Suprapubic skin (tissue), 4 donors: ENCODE results near the gene PTPRD. TPM values are rescaled to one million over a fixed set of nuclear protein-coding genes. Genes with fewer than 3 reads are reported as not detected.

Experiments
- DNase-seq, 2 donors: peaks; one replicate each; pipeline ENCODE4 v3.0.0-alpha.2; 2019; ENCODE audit warnings: low spot score in 2 of 2
- H3K27ac ChIP-seq: fragments of 200-600 bp; sonication (generic); one replicate; pipeline ENCODE4 v1.5.1; 2019
- H3K27me3 ChIP-seq: fragments of 200-600 bp; sonication (generic); one replicate; pipeline ENCODE4 v1.5.1; 2019
- H3K36me3 ChIP-seq: fragments of 200-600 bp; sonication (generic); one replicate; pipeline ENCODE4 v1.5.1; 2019
- H3K4me1 ChIP-seq: fragments of 200-600 bp; sonication (generic); one replicate; pipeline ENCODE4 v1.5.1; 2019
- H3K4me3 ChIP-seq: fragments of 200-600 bp; sonication (generic); one replicate; pipeline ENCODE4 v1.5.1; 2019; ENCODE audit warnings: mild to moderate bottlenecking
- H3K9me3 ChIP-seq: fragments of 200-600 bp; sonication (generic); one replicate; pipeline ENCODE4 v1.5.1; 2019
- CTCF ChIP-seq, 2 donors: fragments of 200-600 bp in 1 of 2; fragments of 450-650 bp in 1 of 2; sonication (generic) in 1 of 2; IDR thresholded peaks; one replicate each; pipeline ENCODE4 v1.5.1; 2016 to 2019; ENCODE audit warnings: antibody characterized with exemption in 2 of 2, mild to moderate bottlenecking in 1 of 2, moderate library complexity in 1 of 2
- EP300 ChIP-seq: sonication (generic); formaldehyde crosslinking; IDR thresholded peaks from one replicate; pipeline ENCODE4 v1.6.1; 2017; ENCODE audit warnings: antibody characterized with exemption
- POLR2A ChIP-seq, 2 donors: fragments of 450-650 bp; IDR thresholded peaks; one replicate each; pipeline ENCODE4 v1.6.1; 2017; ENCODE audit warnings: antibody characterized with exemption in 2 of 2, mild to moderate bottlenecking in 2 of 2, moderate library complexity in 2 of 2
- POLR2AphosphoS5 ChIP-seq, 3 donors: sonication (generic); formaldehyde crosslinking; IDR thresholded peaks; one replicate each; pipeline ENCODE4 v1.6.1; 2017; ENCODE audit warnings: antibody characterized with exemption in 3 of 3
- WGBS: methylation state at CpG from one replicate; pipeline ENCODE4 v1.1.5; 2018; 5-methylcytosine and 5-hydroxymethylcytosine counted together
- total RNA-seq, 4 donors: library from RNA; depleted of rRNA; stranded (reverse); fragments of >200 nt; gene quantifications; one replicate each; pipeline ENCODE4 v1.1.0, GENCODE V29; 2016

Gene PTPRD
- total RNA-seq, 4 donors from 2014 or later = 0.49 to 3.3 (median 2.5) TPM

GRCh38 chr9:8845808-8846207 is 1767.0 kb downstream of the PTPRD start:
- Histone ChIP-seq H3K4me3 (no peak overlapping the region), H3K27ac (no peak overlapping the region), H3K27me3 (peaks cover 3% of the 10 kb centered on the region), H3K4me1 (no peaks in the 10 kb centered on the region), H3K36me3 (no peaks in the 10 kb centered on the region), H3K9me3 (no peaks in the 10 kb centered on the region)
- DNase-seq = no peak
- WGBS = 33% methylated on average over 3 of the region's 3 CpGs
- TF ChIP-seq CTCF (IDR thresholded peaks at IDR 0.05) (no peak), POLR2A (IDR thresholded peaks at IDR 0.05) (no peak), POLR2AphosphoS5 (IDR thresholded peaks at IDR 0.05) (no peak), EP300 (no peak)

GRCh38 chr9:8845376-8845775 is 1767.4 kb downstream of the PTPRD start:
- Histone ChIP-seq H3K27ac (no peak overlapping the region), H3K27me3 (peaks cover 3% of the 10 kb centered on the region), H3K4me3 (no peak overlapping the region), H3K9me3 (no peaks in the 10 kb centered on the region), H3K36me3 (no peaks in the 10 kb centered on the region), H3K4me1 (no peaks in the 10 kb centered on the region)
- no peak for TF ChIP-seq CTCF (IDR thresholded peaks at IDR 0.05)
- TF ChIP-seq EP300 = no peak
- no peak for DNase-seq
- 20% methylated on average over 2 of the region's 2 CpGs for WGBS

- Histone ChIP-seq H3K27me3 (peaks cover 2% of the 10 kb centered on the region), H3K9me3 (no peaks in the 10 kb centered on the region), H3K4me3 (no peak overlapping the region), H3K36me3 (no peaks in the 10 kb centered on the region), H3K4me1 (no peaks in the 10 kb centered on the region), H3K27ac (no peak overlapping the region)
- no peak for DNase-seq
- no peak for TF ChIP-seq EP300
These were observed 1768.3 kb downstream of the PTPRD start for GRCh38 chr9:8844549-8844948.

- no peaks in the 10 kb centered on the region for H3K9me3 ChIP-seq
- H3K27ac ChIP-seq = no peak overlapping the region
- 90% methylated on average over 5 of the region's 5 CpGs for WGBS
- no peak for TF ChIP-seq POLR2AphosphoS5 (IDR thresholded peaks at IDR 0.05)
- no peak for TF ChIP-seq CTCF (IDR thresholded peaks at IDR 0.05)
- TF ChIP-seq POLR2A (IDR thresholded peaks at IDR 0.05) = no peak
- TF ChIP-seq EP300 = no peak
- no peak for DNase-seq
- H3K27me3 ChIP-seq = no peaks in the 10 kb centered on the region
- no peaks in the 10 kb centered on the region for H3K36me3 ChIP-seq
- no peaks in the 10 kb centered on the region for H3K4me1 ChIP-seq
- H3K4me3 ChIP-seq = no peak overlapping the region
These were observed 1770.2 kb downstream of the PTPRD start for GRCh38 chr9:8842402-8843193.

- no peak for DNase-seq
- Histone ChIP-seq H3K36me3 (no peaks in the 10 kb centered on the region), H3K9me3 (no peaks in the 10 kb centered on the region), H3K27ac (no peak overlapping the region), H3K4me1 (no peaks in the 10 kb centered on the region), H3K4me3 (no peak overlapping the region), H3K27me3 (no peaks in the 10 kb centered on the region)
- TF ChIP-seq CTCF (IDR thresholded peaks at IDR 0.05) (no peak), POLR2AphosphoS5 (IDR thresholded peaks at IDR 0.05) (no peak), POLR2A (IDR thresholded peaks at IDR 0.05) (no peak), EP300 (no peak)
- 60% methylated on average over 3 of the region's 3 CpGs for WGBS
These were observed 1774.7 kb downstream of the PTPRD start for GRCh38 chr9:8838136-8838535.

GRCh38 chr9:8835291-8835690 is 1777.5 kb downstream of the PTPRD start:
- 90% methylated on average over 3 of the region's 3 CpGs for WGBS
- TF ChIP-seq POLR2AphosphoS5 (IDR thresholded peaks at IDR 0.05) (no peak), CTCF (IDR thresholded peaks at IDR 0.05) (no peak), POLR2A (IDR thresholded peaks at IDR 0.05) (no peak), EP300 (no peak)
- no peaks in the 10 kb centered on the region for H3K9me3 ChIP-seq
- no peaks in the 10 kb centered on the region for H3K4me1 ChIP-seq
- no peaks in the 10 kb centered on the region for H3K27me3 ChIP-seq
- no peak for DNase-seq
- no peak overlapping the region for H3K4me3 ChIP-seq
- no peak overlapping the region for H3K27ac ChIP-seq
- H3K36me3 ChIP-seq = no peaks in the 10 kb centered on the region
